Esophagus muscularis mucosa (tissue), 4 donors: Measurements from ENCODE around the gene FXYD2. TPM values are rescaled to one million over a fixed set of nuclear protein-coding genes. Genes with fewer than 3 reads are reported as not detected.

ENCODE experiments used
- DNase-seq: peaks from one replicate; pipeline ENCODE4 v3.0.0-alpha.2; 2017; ENCODE audit errors: extremely low spot score
- H3K27ac ChIP-seq, 4 donors: fragments of 200-600 bp; sonication (generic); replicated peaks in 1 of 4; 1 replicate in 3 of 4; 2 replicates in 1 of 4; pipeline ENCODE4 v1.5.1; 2016 to 2019; ENCODE audit warnings: mild to moderate bottlenecking in 1 of 4
- H3K27me3 ChIP-seq, 4 donors: fragments of 200-600 bp; sonication (generic); one replicate each; pipeline versions ENCODE4 v1.5.1 to v1.6.0; 2016 to 2019
- H3K36me3 ChIP-seq, 4 donors: fragments of 200-600 bp; sonication (generic); one replicate each; pipeline ENCODE4 v1.5.1; 2016 to 2019
- H3K4me1 ChIP-seq, 4 donors: fragments of 200-600 bp; sonication (generic); one replicate each; pipeline ENCODE4 v1.5.1; 2016 to 2019
- H3K4me3 ChIP-seq, 4 donors: fragments of 200-600 bp; sonication (generic); 1 replicate in 2 of 4; 2 replicates in 2 of 4; pipeline ENCODE4 v1.5.1; 2016 to 2019; ENCODE audit warnings: mild to moderate bottlenecking in 4 of 4, moderate library complexity in 1 of 4
- H3K9me3 ChIP-seq, 4 donors: fragments of 200-600 bp; sonication (generic); 1 replicate in 3 of 4; 2 replicates in 1 of 4; pipeline ENCODE4 v1.5.1; 2016 to 2019
- CTCF ChIP-seq, 3 experiments: fragments of 200-600 bp in 2 of 3; fragments of 450-650 bp in 1 of 3; sonication (generic) in 2 of 3; IDR thresholded peaks; one replicate each; pipeline ENCODE4 v1.5.1; 2017 to 2019; ENCODE audit warnings: antibody characterized with exemption in 3 of 3, mild to moderate bottlenecking in 2 of 3, moderate library complexity in 1 of 3
- EP300 ChIP-seq: sonication (generic); formaldehyde crosslinking; IDR thresholded peaks from one replicate; pipeline ENCODE4 v1.6.1; 2017; ENCODE audit warnings: antibody characterized with exemption
- POLR2A ChIP-seq: fragments of 450-650 bp; IDR thresholded peaks from one replicate; pipeline ENCODE4 v1.6.1; 2017; ENCODE audit warnings: antibody characterized with exemption, moderate library complexity, mild to moderate bottlenecking, low read depth
- POLR2AphosphoS5 ChIP-seq, 2 donors: sonication (generic); formaldehyde crosslinking; IDR thresholded peaks; one replicate each; pipeline ENCODE4 v1.6.1; 2017; ENCODE audit warnings: antibody characterized with exemption in 2 of 2
- WGBS: methylation state at CpG from one replicate; pipeline ENCODE4 v1.1.5; 2018; 5-methylcytosine and 5-hydroxymethylcytosine counted together
- intact Hi-C: fragments of 100-400 bp; cut with DNase I; formaldehyde crosslinking; loops from one replicate; pipeline ENCODE4 v1.15.1; 2023
- total RNA-seq, 4 donors: library from RNA; depleted of rRNA; stranded (reverse); fragments of >200 nt; gene quantifications; one replicate each; pipeline versions ENCODE4 v1.1.0 to v1.2.1, GENCODE V29; 2016

The FXYD2 gene
- total RNA-seq, 4 donors from 2014 or later = 0.52 to 5.8 (median 3.7) TPM

DNA sequence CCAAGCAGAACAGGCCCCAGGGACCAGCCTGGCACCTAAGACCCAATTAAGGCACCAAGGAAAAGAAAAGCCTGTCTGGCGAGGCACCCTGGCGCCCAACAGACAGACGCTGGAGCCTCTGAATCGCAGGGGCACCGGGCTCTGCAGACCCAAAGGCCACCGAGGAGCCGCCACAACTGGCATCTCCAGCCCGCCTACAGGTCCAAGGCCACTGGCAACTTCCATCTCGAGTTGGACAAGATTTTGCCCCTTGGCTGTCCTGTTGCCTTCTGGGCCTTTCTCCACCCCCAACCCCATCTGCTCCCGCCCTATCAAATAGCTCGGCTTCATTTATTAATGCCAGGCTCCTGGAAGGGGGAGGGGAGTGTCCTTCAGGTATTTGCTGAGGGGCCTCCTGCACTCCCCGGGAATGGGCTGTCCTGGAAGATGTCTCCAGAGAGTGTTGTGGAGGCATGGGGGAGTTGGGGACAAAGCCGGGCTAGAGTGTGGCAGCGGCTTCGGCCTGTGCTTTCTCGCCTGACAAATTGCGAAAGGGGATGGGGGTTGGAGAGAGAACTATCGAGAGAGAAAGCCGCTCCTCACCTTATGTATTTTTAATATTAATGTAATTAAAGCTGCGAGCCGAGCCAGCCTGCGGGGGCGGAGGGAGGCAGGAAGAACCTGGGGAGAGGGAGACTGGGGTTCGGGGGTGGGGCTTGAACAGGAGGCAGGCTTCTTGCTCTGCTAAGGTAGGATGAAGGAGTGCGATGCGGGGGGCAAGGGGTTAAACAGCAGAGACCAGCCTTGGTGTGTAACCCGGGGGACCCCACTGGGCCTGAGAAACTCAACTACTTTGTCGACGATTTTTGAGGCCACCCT, 29.5 kb downstream of the FXYD2 start:
- H3K4me3 ChIP-seq = no peak overlapping the region
- peaks cover 0 to 76% (median 33%) of the 10 kb centered on the region in 4 donors for H3K27me3 ChIP-seq
- H3K4me1 ChIP-seq = peaks cover 17 to 28% (median 26%) of the 10 kb centered on the region in 4 donors
- 34% methylated on average over 21 of the region's 29 CpGs for WGBS
- no peaks in the 10 kb centered on the region for H3K36me3 ChIP-seq
- no peaks in the 10 kb centered on the region for H3K9me3 ChIP-seq
- no peak overlapping the region for H3K27ac ChIP-seq
- DNase-seq = no peak
- intact Hi-C loops = no loop called here
- no peak for TF ChIP-seq POLR2A
- TF ChIP-seq POLR2AphosphoS5 (IDR thresholded peaks at IDR 0.05) = no peak
- no peak for TF ChIP-seq EP300
- TF ChIP-seq CTCF (IDR thresholded peaks at IDR 0.05) = no peak

DNA sequence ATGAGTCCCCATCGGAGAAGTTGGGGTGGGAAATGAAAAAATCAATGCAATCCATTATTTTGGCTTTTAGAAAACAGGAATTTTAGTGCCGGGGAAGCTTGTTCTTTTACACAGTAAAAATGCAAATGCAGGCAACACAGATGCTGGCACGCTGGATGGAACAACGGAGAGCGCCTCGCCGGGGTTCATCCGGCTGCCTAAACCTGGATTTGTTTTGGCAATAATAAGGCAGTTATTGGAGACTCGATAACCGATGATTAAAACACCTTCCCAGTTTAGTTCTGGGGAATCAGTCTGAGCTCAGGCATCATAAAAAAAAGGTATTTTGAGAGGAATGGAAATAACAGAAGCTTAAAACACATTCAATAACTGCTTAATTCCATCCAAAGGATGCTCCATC, 30.4 kb downstream of the FXYD2 start:
- intact Hi-C loops = no loop called here
- DNase-seq = no peak
- peaks cover 0 to 70% (median 33%) of the 10 kb centered on the region in 4 donors for H3K27me3 ChIP-seq

DNA sequence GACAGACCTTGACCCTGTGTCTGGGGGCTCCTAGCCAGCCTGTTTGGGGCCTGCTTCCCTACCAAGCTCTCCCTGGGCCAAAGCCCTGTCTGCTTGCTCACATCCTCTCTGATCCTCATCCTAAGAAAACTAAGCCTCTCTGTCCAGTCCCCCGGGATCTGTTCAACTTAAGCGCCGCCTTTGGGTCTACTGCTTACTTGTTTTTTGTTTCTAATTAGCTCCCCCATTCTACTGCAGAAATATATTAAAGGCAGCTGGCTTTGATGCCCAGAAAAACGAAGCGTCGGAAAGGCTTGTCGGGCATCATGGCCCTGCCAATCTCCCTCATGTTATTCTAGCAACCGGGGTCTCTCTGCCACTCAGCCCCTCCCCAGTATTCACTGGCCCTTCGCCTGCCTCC, 31.0 kb downstream of the FXYD2 start:
- intact Hi-C loops = no loop called here
- H3K27me3 ChIP-seq = peaks cover 0 to 66% (median 33%) of the 10 kb centered on the region in 4 donors
- 92% methylated on average over 9 of the region's 9 CpGs for WGBS
- TF ChIP-seq POLR2AphosphoS5 (IDR thresholded peaks at IDR 0.05) (no peak), EP300 (no peak), CTCF (IDR thresholded peaks at IDR 0.05) (no peak), POLR2A (no peak)
- no peaks in the 10 kb centered on the region for H3K9me3 ChIP-seq
- H3K27ac ChIP-seq = no peak overlapping the region
- no peaks in the 10 kb centered on the region for H3K36me3 ChIP-seq
- no peak for DNase-seq
- H3K4me1 ChIP-seq = peaks cover 17 to 28% (median 26%) of the 10 kb centered on the region in 4 donors
- no peak overlapping the region for H3K4me3 ChIP-seq

More for the DNA sequence above, 30.4 kb downstream of the FXYD2 start:
- Histone ChIP-seq H3K9me3 (no peaks in the 10 kb centered on the region), H3K4me1 (peaks cover 17 to 28% (median 26%) of the 10 kb centered on the region in 4 donors), H3K27ac (no peak overlapping the region), H3K36me3 (no peaks in the 10 kb centered on the region), H3K4me3 (no peak overlapping the region)
- no peak for TF ChIP-seq EP300
- no peak for TF ChIP-seq CTCF (IDR thresholded peaks at IDR 0.05)
- TF ChIP-seq POLR2A = no peak
- TF ChIP-seq POLR2AphosphoS5 (IDR thresholded peaks at IDR 0.05) = no peak
- WGBS = 84% methylated on average over 10 of the region's 10 CpGs

GRCh38 chr11:117792992-117793391, 31.6 kb downstream of the FXYD2 start:
- TF ChIP-seq POLR2AphosphoS5 (IDR thresholded peaks at IDR 0.05) (no peak), POLR2A (no peak), CTCF (IDR thresholded peaks at IDR 0.05) (no peak), EP300 (no peak)
- Histone ChIP-seq H3K4me1 (peaks cover 17 to 28% (median 26%) of the 10 kb centered on the region in 4 donors), H3K4me3 (no peak overlapping the region), H3K9me3 (no peaks in the 10 kb centered on the region), H3K27ac (no peak overlapping the region), H3K27me3 (peaks cover 0 to 62% (median 33%) of the 10 kb centered on the region in 4 donors), H3K36me3 (no peaks in the 10 kb centered on the region)
- no peak for DNase-seq
- intact Hi-C loops = no loop called here
- 95% methylated on average over 5 of the region's 6 CpGs for WGBS
